ENCODE data around the gene FILIP1. TPM values are rescaled to one million over a fixed set of nuclear protein-coding genes. Genes with fewer than 3 reads are reported as not detected.

Gene FILIP1
- total RNA-seq, 1 donor from 2014 or later: 13.6 TPM

GRCh38 chr6:75381877-75382633 is 111.5 kb downstream of the FILIP1 start:
- Histone ChIP-seq H3K27me3 (no peaks in the 10 kb centered on the region), H3K4me1 (no peaks in the 10 kb centered on the region), H3K9me3 (no peaks in the 10 kb centered on the region), H3K27ac (no peak overlapping the region), H3K36me3 (no peaks in the 10 kb centered on the region), H3K4me3 (no peak overlapping the region)
- TF ChIP-seq CTCF (IDR thresholded peaks at IDR 0.05): no peak
- intact Hi-C loops (cut with DNase I): no loop called here
- DNase-seq (ENCODE audit: low spot score in 2 of 2): no peak

- no peak for TF ChIP-seq CTCF (IDR thresholded peaks at IDR 0.05)
- Histone ChIP-seq H3K9me3 (no peaks in the 10 kb centered on the region), H3K36me3 (no peaks in the 10 kb centered on the region), H3K27ac (no peak overlapping the region), H3K4me3 (no peak overlapping the region), H3K4me1 (peaks cover 0 to 9% of the 10 kb centered on the region in 2 donors), H3K27me3 (no peaks in the 10 kb centered on the region)
- intact Hi-C loops (cut with DNase I): no loop called here
- no peak for DNase-seq (ENCODE audit: low spot score in 2 of 2)
Measured at GRCh38 chr6:75379536-75379935, 114.1 kb downstream of the FILIP1 start.

- Histone ChIP-seq H3K27me3 (no peaks in the 10 kb centered on the region), H3K9me3 (no peaks in the 10 kb centered on the region), H3K4me3 (no peak overlapping the region), H3K27ac (no peak overlapping the region), H3K36me3 (no peaks in the 10 kb centered on the region), H3K4me1 (peaks cover 0 to 9% of the 10 kb centered on the region in 2 donors)
- no peak for DNase-seq (ENCODE audit: low spot score in 2 of 2)
- TF ChIP-seq CTCF (IDR thresholded peaks at IDR 0.05): no peak
- intact Hi-C loops (cut with DNase I): no loop called here
Measured at GRCh38 chr6:75378101-75378500, 115.5 kb downstream of the FILIP1 start.

- Histone ChIP-seq H3K4me3 (no peak overlapping the region), H3K36me3 (no peaks in the 10 kb centered on the region), H3K9me3 (no peaks in the 10 kb centered on the region), H3K4me1 (peaks cover 0 to 9% of the 10 kb centered on the region in 2 donors), H3K27ac (no peak overlapping the region), H3K27me3 (no peaks in the 10 kb centered on the region)
- intact Hi-C loops (cut with DNase I): no loop called here
- no peak for TF ChIP-seq CTCF (IDR thresholded peaks at IDR 0.05)
- no peak for DNase-seq (ENCODE audit: low spot score in 2 of 2)
Measured at GRCh38 chr6:75377386-75377785, 116.2 kb downstream of the FILIP1 start.

GRCh38 chr6:75376347-75377024 is 117.1 kb downstream of the FILIP1 start:
- peaks cover 0 to 9% of the 10 kb centered on the region in 2 donors for H3K4me1 ChIP-seq
- no peak for DNase-seq (ENCODE audit: low spot score in 2 of 2)
- no peaks in the 10 kb centered on the region for H3K9me3 ChIP-seq

More at GRCh38 chr6:75376347-75377024, 117.1 kb downstream of the FILIP1 start:
- H3K36me3 ChIP-seq: no peaks in the 10 kb centered on the region
- H3K4me3 ChIP-seq: no peak overlapping the region
- intact Hi-C loops (cut with DNase I): no loop called here
- H3K27ac ChIP-seq: no peak overlapping the region
- TF ChIP-seq CTCF (IDR thresholded peaks at IDR 0.05): no peak
- no peaks in the 10 kb centered on the region for H3K27me3 ChIP-seq

All from ascending aorta (tissue), 2 donors.